HepG2 (cell line): ENCODE results near the gene PDLIM7. TPM values are rescaled to one million over a fixed set of nuclear protein-coding genes. Genes with fewer than 3 reads are reported as not detected.

Source experiments
- ATAC-seq: fragments of 200-7000 bp; cut with Tn5 transposase; 3 replicates; pipeline ENCODE4 v1.9.1; 2020; ENCODE audit warnings: mild to moderate bottlenecking, moderate library complexity
- BruUV-seq: library from RNA; stranded (reverse); fragments of 400-500 nt; replicated peaks from 2 replicates; lab custom pipeline; 2021; lab: Mats Ljungman, UMichigan
- CTCF ChIA-PET: fragments of 300-600 bp; formaldehyde crosslinking; extraction: SDS; loops from one replicate; lab custom pipeline; 2021; ENCODE audit warnings: low total read pairs, inconsistent platforms, low intra/inter-chr PET ratio; lab: Yijun Ruan, JAX
- POLR2A ChIA-PET: fragments of 350-600 bp; sonication (Branson Sonifier 250); formaldehyde crosslinking; loops from one replicate; lab custom pipeline; 2020; ENCODE audit warnings: antibody characterized with exemption, inconsistent platforms; lab: Yijun Ruan, JAX
- DNase-seq: peaks from one replicate; pipeline ENCODE4 v3.0.0-alpha.2; 2015; ENCODE audit warnings: low spot score
- FAIRE-seq: peaks from 3 replicates; lab custom pipeline; 2011; peaks lifted over from hg19 to GRCh38; lab: Jason Lieb, UNC
- H2AFZ ChIP-seq: one replicate; pipeline ENCODE4 v1.6.1; 2011; ENCODE audit warnings: low read length, inconsistent platforms
- H3K27ac ChIP-seq: fragments of 300-600 bp; 3 replicates; pipeline ENCODE4 v1.8.0; 2011; ENCODE audit warnings: mixed run types, mild to moderate bottlenecking, mixed read lengths, low read length, inconsistent platforms; ENCODE audit not compliant: insufficient read depth; ENCODE audit errors: extremely low read length
- H3K27me3 ChIP-seq, 2 experiments: fragments of 200-600 bp in 1 of 2; 2 replicates in 1 of 2; 3 replicates in 1 of 2; pipeline versions ENCODE4 v1.6.0 to v1.8.0; 2011; ENCODE audit warnings: low read length in 2 of 2, mild to moderate bottlenecking in 2 of 2, moderate library complexity in 2 of 2, inconsistent platforms in 1 of 2; ENCODE audit not compliant: insufficient read depth in 2 of 2, control insufficient read depth in 1 of 2
- H3K36me3 ChIP-seq, 2 experiments: fragments of 200-600 bp in 1 of 2; replicated peaks in 1 of 2; 2 replicates in 1 of 2; 3 replicates in 1 of 2; pipeline versions ENCODE4 v1.5.1 to v1.8.0; 2011; ENCODE audit warnings: low read length in 2 of 2, inconsistent platforms in 1 of 2; ENCODE audit not compliant: insufficient read depth in 2 of 2, control insufficient read depth in 1 of 2
- H3K4me1 ChIP-seq: 2 replicates; pipeline ENCODE4 v1.5.1; 2012; ENCODE audit warnings: low read length, inconsistent platforms; ENCODE audit not compliant: insufficient read depth
- H3K4me2 ChIP-seq: 2 replicates; pipeline ENCODE4 v1.6.0; 2011; ENCODE audit warnings: low read depth, low read length, inconsistent platforms
- H3K4me3 ChIP-seq, 3 experiments: fragments of 200-600 bp in 1 of 3; sonication (generic), shearing (Covaris generic) in 1 of 3; replicated peaks in 1 of 3; 2 replicates each; pipeline ENCODE4 v1.5.1; 2011 to 2016; ENCODE audit warnings: low read length in 3 of 3, inconsistent platforms in 2 of 3, low read depth in 2 of 3, mild to moderate bottlenecking in 2 of 3, control low read depth in 1 of 3, mixed read lengths in 1 of 3; ENCODE audit not compliant: insufficient read depth in 1 of 3
- H3K79me2 ChIP-seq: one replicate; pipeline ENCODE4 v1.6.1; 2011; ENCODE audit warnings: low read length, inconsistent platforms; ENCODE audit not compliant: insufficient read depth
- H3K9ac ChIP-seq: 2 replicates; pipeline ENCODE4 v1.6.0; 2011; ENCODE audit warnings: mild to moderate bottlenecking, low read depth, low read length, inconsistent platforms; ENCODE audit not compliant: insufficient read depth
- H3K9me3 ChIP-seq: 2 replicates; pipeline ENCODE4 v1.5.1; 2012; ENCODE audit warnings: mild to moderate bottlenecking, low read length
- H4K20me1 ChIP-seq: 2 replicates; pipeline ENCODE4 v1.6.0; 2011; ENCODE audit warnings: inconsistent platforms, mild to moderate bottlenecking, low read length, moderate library complexity; ENCODE audit not compliant: insufficient read depth
- CHD2 ChIP-seq: IDR thresholded peaks from 2 replicates; pipeline ENCODE4 v1.6.1; 2011; ENCODE audit warnings: low read depth, low read length, improper control_type of control experiment
- CTCF ChIP-seq: sonication (generic); formaldehyde crosslinking; IDR thresholded peaks from 2 replicates; pipeline ENCODE4 v1.5.0; 2020; ENCODE audit warnings: mild to moderate bottlenecking, missing genetic modification reagents, moderate library complexity
- DNMT3B ChIP-seq: conservative IDR thresholded peaks from 2 replicates; pipeline ENCODE4 v1.6.1; 2016; ENCODE audit warnings: missing biosample characterization, control low read depth
- EEA1 ChIP-seq: sonication (generic); formaldehyde crosslinking; IDR thresholded peaks from 2 replicates; pipeline ENCODE4 v1.5.1; 2020; ENCODE audit warnings: mild to moderate bottlenecking, missing genetic modification reagents, borderline replicate concordance
- HNF1B ChIP-seq: sonication (generic); formaldehyde crosslinking; IDR thresholded peaks from 2 replicates; pipeline ENCODE4 v1.5.1; 2020; ENCODE audit warnings: mild to moderate bottlenecking, moderate library complexity, missing genetic modification reagents
- HNRNPUL1 ChIP-seq: fragments of 200-400 bp; formaldehyde crosslinking; IDR thresholded peaks from 2 replicates; pipeline ENCODE4 v1.6.1; 2017; ENCODE audit warnings: low read depth, mild to moderate bottlenecking, low read length, moderate library complexity
- HOXA5 ChIP-seq: sonication (generic); formaldehyde crosslinking; IDR thresholded peaks from 2 replicates; pipeline ENCODE4 v1.4.0; 2020; ENCODE audit warnings: missing genetic modification reagents
- KDM3A ChIP-seq: IDR thresholded peaks from 2 replicates; pipeline ENCODE4 v1.6.1; 2018; ENCODE audit warnings: low read depth, missing compliant biosample characterization
- PRDM4 ChIP-seq: sonication (generic); formaldehyde crosslinking; IDR thresholded peaks from 2 replicates; pipeline ENCODE4 v1.9.0; 2021; ENCODE audit warnings: missing genetic modification reagents, borderline replicate concordance
- SMARCC2 ChIP-seq: fragments of 450-650 bp; IDR thresholded peaks from 2 replicates; pipeline ENCODE4 v1.6.1; 2017; ENCODE audit warnings: antibody characterized with exemption, mild to moderate bottlenecking
- SPEN ChIP-seq: sonication (generic); formaldehyde crosslinking; IDR thresholded peaks from 2 replicates; pipeline ENCODE4 v1.5.1; 2020; ENCODE audit warnings: low read depth, mild to moderate bottlenecking, missing genetic modification reagents
- SRF ChIP-seq: IDR thresholded peaks from 2 replicates; pipeline ENCODE4 v1.6.1; 2011; ENCODE audit warnings: mild to moderate bottlenecking, low read depth, low read length, moderate library complexity
- TERF1 ChIP-seq: sonication (generic); formaldehyde crosslinking; IDR thresholded peaks from 2 replicates; pipeline ENCODE4 v1.8.0; 2022; ENCODE audit warnings: mild to moderate bottlenecking, missing genetic modification reagents, moderate library complexity
- TOPORS ChIP-seq: sonication (generic); formaldehyde crosslinking; IDR thresholded peaks from 2 replicates; pipeline ENCODE4 v1.8.0; 2023; ENCODE audit warnings: mild to moderate bottlenecking, missing genetic modification reagents
- ZFP1 ChIP-seq: IDR thresholded peaks from 2 replicates; pipeline ENCODE4 v1.6.1; 2016
- ZNF10 ChIP-seq: sonication (generic); formaldehyde crosslinking; IDR thresholded peaks from 2 replicates; pipeline ENCODE4 v1.4.0; 2020; ENCODE audit warnings: mild to moderate bottlenecking, low read depth, missing genetic modification reagents, borderline replicate concordance
- ZNF567 ChIP-seq: sonication (generic); formaldehyde crosslinking; IDR thresholded peaks from 2 replicates; pipeline ENCODE4 v1.8.1; 2023; ENCODE audit warnings: mild to moderate bottlenecking, missing genetic modification reagents, borderline replicate concordance
- ZNF629 ChIP-seq: sonication (generic); formaldehyde crosslinking; conservative IDR thresholded peaks from 2 replicates; pipeline ENCODE4 v1.5.0; 2020; ENCODE audit warnings: missing genetic modification reagents
- WGBS: methylation state at CpG from one replicate; pipeline ENCODE4 v1.1.6; 2017; ENCODE audit warnings: low lambda C conversion rate; 5-methylcytosine and 5-hydroxymethylcytosine counted together
- in situ Hi-C: cut with HindIII; loops from 2 replicates; pipeline ENCODE4 v1.10.0; 2017; ENCODE audit warnings: low pct_unique_long_range_greater_than_20kb; ENCODE audit not compliant: extremely low pct_ligation_motif_present
- intact Hi-C: fragments of 100-400 bp; cut with micrococcal nuclease; formaldehyde crosslinking; loops from one replicate; pipeline ENCODE4 v1.10.0; 2022; ENCODE audit not compliant: unreplicated experiment
- polyA plus RNA-seq, 8 experiments: library from polyadenylated mRNA; depleted of rRNA in 3 of 8; stranded (reverse) in 7 of 8; unstranded in 1 of 8; fragments of >200 nt; fragmentation: Illumina TruSeq in 4 of 8; extraction: Trizol in 4 of 8; gene quantifications; 2 replicates each; pipeline versions ENCODE4 v1.2.1 to v1.2.3, GENCODE V29; 2011 to 2016; ENCODE audit warnings: low read depth in 4 of 8, missing spikeins in 1 of 8, mixed read lengths in 1 of 8; ENCODE audit not compliant: insufficient read depth in 1 of 8
- total RNA-seq, 5 experiments: library from RNA; depleted of rRNA; stranded (reverse); fragments of >200 nt; fragmentation: Illumina TruSeq; extraction: Trizol; gene quantifications; 2 replicates each; pipeline ENCODE4 v1.2.3, GENCODE V29; 2016; ENCODE audit warnings: low read depth in 1 of 5

PDLIM7 gene
- total and polyA plus RNA-seq, 2 of the 13 experiments (the other 11 are each of a cell fraction or from before 2014, with no cell fraction given), result 21.1 to 31.3 TPM

GRCh38 chr5:177496727-177497291 lies 595 bp downstream of the PDLIM7 start:
- H2AFZ ChIP-seq, result no peak overlapping the region
- peaks cover 51% of the 10 kb centered on the region for H3K4me1 ChIP-seq
- no peaks in the 10 kb centered on the region for H3K79me2 ChIP-seq
- peak overlapping the region; percentile 83 for H3K9ac ChIP-seq
- peak overlapping the region; percentile 65 to 85 (median 68) for H3K4me3 ChIP-seq
- peak overlapping the region; percentile 99 for H3K4me2 ChIP-seq
- no peaks in the 10 kb centered on the region for H3K9me3 ChIP-seq
- DNase-seq (peak; percentile 85), FAIRE-seq (no peak), ATAC-seq (peak; percentile 79)
- H3K27me3 ChIP-seq, result peaks cover 0 to 23% of the 10 kb centered on the region in 2 experiments; a peak in 3 of 5 replicates
- peak overlapping the region; percentile 75 for H3K27ac ChIP-seq
- ChIA-PET CTCF (interaction anchor here (1.0 kb wide), 1 partner anchor 41 kb away, joined by 3 read pairs; no protein-coding TSS in a partner anchor), POLR2A (interaction anchor here (0.9 to 3.6 kb wide), 20 partner anchors 12 to 410 kb away, joined by 3 to 42 read pairs (median 5); partner anchors contain the start of genes DDX41, DOK3, FGFR4 and TMED9)
- BruUV-seq, result no TSS peak
- WGBS, result 0% methylated on average over 9 of the region's 29 CpGs
- no peaks in the 10 kb centered on the region; a peak in 1 of 5 replicates for H3K36me3 ChIP-seq
- intact Hi-C loops (loop anchor here (2.0 to 5.0 kb wide), 2 partner anchors 40 to 185 kb away; partner anchors contain the start of gene MXD3), in situ Hi-C loops (no loop called here)
- peaks cover 15% of the 10 kb centered on the region; the same call in 1 of the 2 replicates for H4K20me1 ChIP-seq
- TF ChIP-seq SPEN (CRISPR knock-in tag) (no peak), HNF1B (CRISPR knock-in tag) (no peak), SRF (peak; percentile 95), EEA1 (CRISPR knock-in tag) (no peak), CTCF (no peak), ZNF567 (CRISPR knock-in tag) (no peak), ZNF629 (no peak), CHD2 (no peak), PRDM4 (no peak), HNRNPUL1 (no peak), SMARCC2 (no peak), KDM3A (no peak; the same call in 1 of the 2 replicates), ZFP1 (CRISPR knock-in tag) (no peak), TOPORS (no peak), ZNF10 (CRISPR knock-in tag) (no peak), TERF1 (CRISPR knock-in tag) (no peak), HOXA5 (CRISPR knock-in tag) (no peak), DNMT3B (CRISPR knock-in tag) (no peak)
